SK-N-MC (cell line): ENCODE results near the gene GNG4.

Experiments used
- EZH2 ChIP-seq: fragments of 200-600 bp; sonication (generic); IDR thresholded peaks from one replicate; pipeline ENCODE4 v1.6.1; 2017; ENCODE audit warnings: antibody characterized with exemption
- FOXP2 ChIP-seq: optimal IDR thresholded peaks from 2 replicates; pipeline ENCODE3; 2011; ENCODE audit warnings: mild to moderate bottlenecking, moderate library complexity; ENCODE audit not compliant: insufficient read depth; ENCODE audit errors: extremely low read length, control extremely low read depth
- POLR2AphosphoS5 ChIP-seq: IDR thresholded peaks from 2 replicates; pipeline ENCODE4 v1.6.1; 2012; ENCODE audit warnings: mild to moderate bottlenecking, low read depth, low read length, borderline replicate concordance

DNA sequence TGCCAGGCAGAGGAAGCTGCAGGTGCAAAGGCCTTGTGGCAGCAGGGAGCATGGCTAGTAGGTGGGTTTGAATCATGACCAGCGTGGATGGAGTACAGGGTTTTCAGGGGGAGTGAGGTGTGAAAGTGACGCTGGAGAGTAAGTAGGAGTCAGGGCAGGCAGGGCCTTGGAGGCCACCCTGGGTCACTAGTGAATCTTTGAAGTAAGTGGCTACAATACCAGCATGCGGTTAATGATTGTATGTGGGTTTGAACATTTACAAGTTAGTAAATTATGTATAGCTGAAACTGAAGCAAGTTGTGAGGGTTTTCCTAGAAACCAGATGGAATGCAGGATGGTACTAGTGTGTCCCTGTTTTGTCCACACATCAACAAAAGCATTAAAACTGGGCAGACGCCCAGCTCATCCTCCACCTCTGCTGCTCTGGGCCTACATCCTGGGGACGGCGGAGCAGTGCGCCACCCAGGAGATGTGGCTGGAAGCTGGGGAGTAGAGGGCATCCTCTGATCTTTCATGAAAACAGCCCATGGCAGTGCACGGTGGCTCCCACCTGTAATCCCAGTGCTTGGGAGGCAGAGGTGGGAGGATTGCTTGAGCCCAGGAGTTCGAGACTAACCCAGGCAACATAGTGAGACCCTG lies 104.2 kb downstream of the GNG4 start:
- TF ChIP-seq EZH2 (no peak), POLR2AphosphoS5 (no peak), FOXP2 (no peak)
